K562 treated with DMSO at 1 percent for 4 hours (cell line): ENCODE results near the gene SULT2B1. TPM values are rescaled to one million over a fixed set of nuclear protein-coding genes. Genes with fewer than 3 reads are reported as not detected.

Source experiments
- total RNA-seq: library from RNA; unstranded; fragments of 300-600 nt; gene quantifications from 2 replicates; pipeline ENCODE4 v1.2.3, GENCODE V29; 2022; ENCODE audit not compliant: insufficient read depth

The SULT2B1 gene
- total RNA-seq: 1.7 and 1.9 TPM in 2 replicates

DNA sequence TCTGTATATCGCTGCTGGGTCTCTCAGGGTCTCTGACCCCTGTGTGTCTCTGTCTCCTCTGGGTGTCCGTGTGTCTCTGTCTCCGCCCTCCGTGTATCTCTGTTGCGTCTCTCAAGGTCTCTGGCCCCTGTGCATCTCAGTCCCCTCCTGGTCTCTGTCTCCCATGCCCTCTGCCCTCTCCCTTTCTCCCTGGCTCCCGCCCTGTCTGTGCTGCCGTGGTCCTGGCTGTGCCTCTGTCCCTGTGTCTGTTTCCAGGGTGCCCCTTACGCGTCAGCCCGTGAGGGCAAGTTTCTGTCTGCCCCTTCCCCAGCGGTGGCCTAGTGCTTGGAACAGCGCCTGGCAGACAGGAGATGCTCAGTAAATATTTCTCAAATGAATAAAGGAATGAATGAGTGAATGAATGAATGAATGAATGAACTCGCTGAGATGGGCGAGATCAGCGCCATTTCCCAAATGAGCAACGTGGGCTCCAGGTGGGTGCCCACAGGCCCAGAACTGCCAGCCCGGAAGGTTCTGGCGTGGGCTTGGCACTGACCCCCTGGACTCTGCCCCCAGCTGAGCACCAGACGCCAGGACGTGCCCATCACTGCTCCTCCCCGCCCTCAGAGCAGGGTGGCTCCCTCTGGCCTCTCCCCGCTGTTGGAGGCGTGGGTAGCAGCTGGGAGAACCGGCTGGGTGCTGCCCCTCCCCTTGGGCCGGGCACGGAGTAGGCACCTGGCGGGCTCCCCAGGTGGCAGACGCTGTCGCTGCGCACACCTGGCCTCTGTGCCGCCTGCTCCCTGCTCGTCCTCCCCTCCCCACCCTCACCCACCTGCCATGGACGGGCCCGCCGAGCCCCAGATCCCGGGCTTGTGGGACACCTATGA lies at the start of gene SULT2B1:
Gene SULT2B1 (plus strand): TSS at position 736 of the 866 bp plus-strand sequence. CDS start 81 bp downstream, at position 817.

DNA sequence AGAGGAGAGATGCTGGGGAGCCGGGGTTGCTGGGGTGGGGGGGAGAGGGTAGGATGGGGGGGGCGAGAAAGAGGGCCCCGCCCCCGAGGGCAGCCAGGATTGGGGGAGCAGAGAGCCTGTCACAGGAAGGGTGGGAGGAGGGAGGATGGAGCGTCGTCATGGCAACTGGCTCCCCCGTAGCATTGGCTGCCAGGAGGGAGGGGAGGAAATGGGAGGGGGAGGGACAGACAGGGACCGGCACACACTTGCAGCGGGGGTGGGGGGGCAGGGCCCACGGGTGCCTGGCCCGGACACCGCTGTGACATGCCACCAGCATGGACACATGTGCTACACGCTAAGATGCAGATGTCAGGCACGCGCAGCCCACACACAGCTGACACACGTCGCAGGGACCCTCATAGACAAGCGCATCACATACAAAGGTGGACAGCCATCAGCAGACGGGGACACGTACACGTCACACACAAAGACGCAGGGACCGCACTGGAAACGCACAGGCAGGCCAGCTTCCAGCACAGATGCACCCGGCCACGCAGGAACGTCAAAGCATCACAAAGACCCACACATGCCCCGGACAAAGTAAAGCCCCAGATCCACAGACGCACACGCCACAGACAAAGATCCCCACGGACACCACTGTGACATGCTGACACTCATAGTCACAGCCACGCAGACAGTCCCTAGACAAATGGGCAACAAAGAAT lies 40.0 kb upstream of the SULT2B1 start, which contains the start of gene LMTK3:
Gene LMTK3 (minus strand): TSS at position 36 of the 704 bp plus-strand sequence. CDS start 259 bp downstream, outside the sequence.

DNA sequence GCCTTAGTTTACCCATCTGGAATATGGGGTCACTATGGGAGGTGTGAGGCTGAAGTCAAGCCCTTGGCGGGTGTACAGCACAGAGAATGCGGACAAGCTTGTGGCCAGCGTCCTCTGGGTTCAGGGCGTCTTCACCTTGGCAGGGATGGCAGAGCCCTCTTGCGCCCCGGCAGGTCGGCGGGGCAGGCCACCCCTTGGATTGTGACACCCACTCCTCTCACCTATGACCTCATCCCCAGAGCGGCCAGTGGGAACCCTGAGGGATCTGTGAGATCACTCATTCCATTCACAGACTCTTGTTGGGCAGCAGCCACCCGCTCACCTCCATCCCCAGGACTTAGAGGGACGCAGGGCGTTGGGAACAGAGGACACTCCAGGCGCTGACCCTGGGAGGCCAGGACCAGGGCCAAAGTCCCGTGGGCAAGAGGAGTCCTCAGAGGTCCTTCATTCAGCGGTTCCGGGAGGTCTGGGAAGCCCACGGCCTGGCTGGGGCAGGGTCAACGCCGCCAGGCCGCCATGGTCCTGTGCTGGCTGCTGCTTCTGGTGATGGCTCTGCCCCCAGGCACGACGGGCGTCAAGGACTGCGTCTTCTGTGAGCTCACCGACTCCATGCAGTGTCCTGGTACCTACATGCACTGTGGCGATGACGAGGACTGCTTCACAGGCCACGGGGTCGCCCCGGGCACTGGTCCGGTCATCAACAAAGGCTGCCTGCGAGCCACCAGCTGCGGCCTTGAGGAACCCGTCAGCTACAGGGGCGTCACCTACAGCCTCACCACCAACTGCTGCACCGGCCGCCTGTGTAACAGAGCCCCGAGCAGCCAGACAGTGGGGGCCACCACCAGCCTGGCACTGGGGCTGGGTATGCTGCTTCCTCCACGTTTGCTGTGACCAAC lies 54.7 kb downstream of the SULT2B1 start, which contains the start of gene SPACA4:
Gene SPACA4 (plus strand): TSS at position 280 of the 896 bp plus-strand sequence. CDS start 237 bp downstream, at position 517.

DNA sequence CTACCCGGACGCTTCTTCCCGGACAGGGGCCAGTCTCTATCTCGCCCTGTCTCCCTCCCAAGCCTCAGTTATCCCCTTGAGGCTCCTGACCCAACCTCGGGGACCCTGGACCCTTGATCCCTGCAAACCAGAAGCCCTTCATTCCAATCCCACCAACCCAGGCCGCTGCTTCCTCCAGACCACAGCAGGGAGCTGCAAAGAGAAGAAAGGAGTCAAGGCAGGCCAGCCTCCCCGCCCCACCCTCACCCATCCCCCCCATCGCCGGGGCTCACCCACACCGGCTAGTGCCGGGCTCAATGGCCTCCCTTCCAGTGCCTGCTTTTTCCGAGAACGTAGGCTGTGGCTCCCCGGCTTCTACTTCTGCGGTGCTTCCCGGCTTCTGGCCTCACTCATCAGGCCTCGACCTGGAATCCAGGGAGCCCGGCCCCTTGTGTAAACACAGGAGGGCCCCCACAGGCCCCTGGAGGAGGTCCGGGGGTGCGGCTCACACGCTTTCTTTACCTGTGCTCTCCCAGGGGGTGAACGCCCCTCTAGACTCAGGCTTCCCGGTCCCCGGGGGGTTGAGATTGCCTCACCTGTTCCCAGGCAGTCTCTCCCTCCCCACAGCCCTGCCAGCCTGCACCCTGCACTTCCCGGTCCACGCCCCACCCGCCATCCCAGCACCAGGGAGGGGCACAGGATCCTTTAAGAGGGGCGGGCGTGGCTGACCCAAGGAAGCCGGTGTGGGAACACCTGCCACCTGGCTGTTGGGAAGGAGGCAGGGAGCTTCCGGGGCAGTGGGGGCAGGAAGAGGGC lies 62.7 kb downstream of the SULT2B1 start, which contains the start of gene FAM83E:
Gene FAM83E (minus strand): TSS at position 641 of the 795 bp plus-strand sequence. CDS start 1,704 bp downstream, outside the sequence.

DNA sequence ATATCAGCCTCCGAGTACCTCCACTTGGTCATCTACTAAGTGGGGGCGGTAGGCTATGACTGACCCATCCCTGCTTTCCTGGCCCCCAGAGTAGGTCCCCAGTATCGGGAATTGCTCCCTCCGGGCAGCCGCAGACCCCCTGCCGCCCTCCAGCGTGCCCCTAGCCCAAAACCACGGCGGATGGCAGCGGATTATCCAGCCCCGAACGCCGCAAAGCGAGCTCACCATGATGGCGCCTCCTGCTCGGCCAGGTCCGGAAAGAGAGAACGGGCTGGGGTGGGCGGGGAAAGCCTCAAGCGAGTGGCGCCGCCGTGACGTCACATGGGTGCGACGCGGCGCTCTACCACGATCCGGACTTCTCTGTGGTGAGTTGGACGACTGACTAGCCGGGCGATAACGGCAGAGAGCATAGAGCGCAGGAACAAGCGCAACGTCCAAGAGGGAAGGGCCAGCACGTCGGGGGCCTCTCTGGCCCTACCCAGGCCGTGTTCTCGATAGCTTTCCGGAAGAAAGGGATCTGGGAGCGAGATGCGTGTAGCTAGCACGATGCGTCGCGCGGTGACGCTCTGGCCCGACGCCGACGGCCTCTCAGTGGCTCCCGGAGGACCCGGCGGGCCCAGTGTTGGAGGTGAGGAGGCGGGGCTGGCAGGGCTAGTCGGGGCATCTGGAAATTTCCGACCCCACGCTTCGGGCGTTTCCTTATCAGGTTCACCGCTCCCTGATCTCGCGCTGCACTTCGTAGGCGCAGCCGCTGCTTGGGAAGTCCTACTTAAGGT lies 67.1 kb downstream of the SULT2B1 start, which contains the start of the genes RPL18 and SPHK2:
Gene RPL18 (minus strand): TSS at position 263 of the 776 bp plus-strand sequence. CDS start 35 bp downstream, at position 228.
Gene SPHK2 (plus strand): TSS at position 591 of the 776 bp plus-strand sequence. CDS start 1,009 bp downstream, outside the sequence.

DNA sequence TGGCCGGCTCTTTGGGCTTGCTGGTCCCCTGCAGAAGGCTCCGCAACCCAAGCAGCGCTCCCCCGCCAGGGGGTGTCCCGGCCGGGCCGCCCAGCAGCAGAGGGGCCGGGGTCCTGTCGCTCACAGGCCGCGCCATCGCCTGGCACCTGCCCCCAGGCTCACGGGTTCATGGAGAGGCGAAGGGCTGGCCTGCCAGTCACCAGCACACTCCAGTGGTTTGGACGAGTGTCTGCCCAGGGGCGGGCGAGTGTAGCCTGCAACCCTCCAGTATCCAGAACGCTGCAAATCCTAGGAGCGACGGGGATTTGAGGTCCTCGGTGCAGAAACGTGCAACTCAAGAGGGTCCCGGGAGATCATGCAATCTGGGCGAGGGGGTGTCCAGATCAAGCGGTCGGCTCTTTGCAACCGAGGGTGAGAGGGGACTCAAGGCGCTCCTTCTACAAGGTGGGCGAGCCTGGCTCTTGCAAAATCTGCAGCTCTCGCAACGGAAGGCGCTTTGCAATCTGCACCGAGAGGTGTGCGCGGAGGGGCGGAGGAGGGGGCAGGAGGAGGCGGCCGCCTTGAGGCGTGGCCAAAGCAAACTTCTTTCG lies 85.0 kb downstream of the SULT2B1 start, which contains the start of gene DBP:
Gene DBP (minus strand): TSS at position 521 of the 590 bp plus-strand sequence. CDS start 385 bp downstream, at position 136.

DNA sequence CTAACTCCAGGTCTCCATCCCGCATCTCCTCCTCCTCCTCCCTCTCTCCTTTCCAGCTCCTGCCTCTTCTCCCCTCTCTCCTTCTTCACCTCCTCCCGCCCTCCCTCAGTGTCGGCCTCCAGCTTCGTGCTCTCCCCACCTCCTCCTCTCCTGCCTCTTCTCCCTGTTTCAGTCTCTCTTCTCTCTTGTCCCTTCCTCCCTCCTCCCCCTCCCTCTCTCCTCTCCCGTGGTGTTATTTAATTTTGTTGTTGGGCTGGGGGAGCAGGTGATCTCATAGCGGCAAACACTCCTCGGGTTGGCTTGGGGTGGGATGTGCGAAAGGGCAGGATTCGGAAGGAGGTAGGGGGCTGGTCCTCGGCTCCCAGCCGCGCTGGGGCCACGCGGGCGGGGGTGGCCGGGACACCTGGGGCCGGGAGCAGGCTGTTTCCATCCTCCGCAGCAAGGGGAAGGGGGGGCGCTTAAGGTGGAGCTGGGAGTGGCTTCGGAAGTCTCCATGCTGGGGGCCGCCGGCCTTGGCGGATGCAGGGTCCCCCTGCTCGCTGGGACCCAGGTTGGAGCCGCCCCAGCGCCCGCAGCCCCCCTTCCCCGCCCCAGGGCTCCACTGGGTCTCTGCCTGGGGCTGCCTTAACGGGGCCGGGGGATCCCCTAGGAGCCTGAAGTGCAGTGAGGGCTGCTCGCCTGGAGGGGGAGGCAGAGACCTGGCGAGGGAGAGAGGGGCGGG lies 94.2 kb downstream of the SULT2B1 start, which contains the start of gene CA11:
Gene CA11 (minus strand): TSS at position 187 of the 721 bp plus-strand sequence. CDS start 555 bp downstream, outside the sequence.

Other genes with a start within 250 kb of the SULT2B1 start
- 277 and 348 TPM in 2 replicates for gene EMP3, start 226.6 kb upstream of the SULT2B1 start, total RNA-seq
- gene TMEM143, start 188.2 kb upstream of the SULT2B1 start, total RNA-seq: 6.4 and 8.6 TPM in 2 replicates
- gene SYNGR4, start 187.8 kb upstream of the SULT2B1 start, total RNA-seq: not detected in 2 replicates
- gene KDELR1, start 160.6 kb upstream of the SULT2B1 start, total RNA-seq: 186 and 205 TPM in 2 replicates
- gene GRIN2D, start 158.5 kb upstream of the SULT2B1 start, total RNA-seq: 16.0 and 21.6 TPM in 2 replicates
- 15.5 and 16.7 TPM in 2 replicates for gene GRWD1, start 106.2 kb upstream of the SULT2B1 start, total RNA-seq
- 2.5 and 3.5 TPM in 2 replicates for gene KCNJ14, start 96.6 kb upstream of the SULT2B1 start, total RNA-seq
- 33.0 and 35.3 TPM in 2 replicates for gene CYTH2, start 82.8 kb upstream of the SULT2B1 start, total RNA-seq
- gene LMTK3, start 40.3 kb upstream of the SULT2B1 start, total RNA-seq: 7.2 and 8.2 TPM in 2 replicates
- not detected in 2 replicates for gene SPACA4, start 54.6 kb downstream of the SULT2B1 start, total RNA-seq
- gene FAM83E, start 62.9 kb downstream of the SULT2B1 start, total RNA-seq: 1.7 and 2.8 TPM in 2 replicates
- gene RPL18, start 67.0 kb downstream of the SULT2B1 start, total RNA-seq: 5,295 and 5,517 TPM in 2 replicates
- gene SPHK2, start 67.3 kb downstream of the SULT2B1 start, total RNA-seq: 3.9 and 7.1 TPM in 2 replicates
- 18.9 and 23.5 TPM in 2 replicates for gene DBP, start 85.2 kb downstream of the SULT2B1 start, total RNA-seq
- 10.3 and 27.1 TPM in 2 replicates for gene CA11, start 94.0 kb downstream of the SULT2B1 start, total RNA-seq
- gene NTN5, start 120.8 kb downstream of the SULT2B1 start, total RNA-seq: 0.33 TPM in 1 of 2 replicates, not detected in the other
- not detected in 2 replicates for gene FUT2, start 143.8 kb downstream of the SULT2B1 start, total RNA-seq
- gene MAMSTR, start 167.6 kb downstream of the SULT2B1 start, total RNA-seq: 0.73 TPM in 1 of 2 replicates, not detected in the other
- 6.5 and 7.8 TPM in 2 replicates for gene RASIP1, start 188.4 kb downstream of the SULT2B1 start, total RNA-seq
- gene IZUMO1, start 194.7 kb downstream of the SULT2B1 start, total RNA-seq: 0.50 TPM in 1 of 2 replicates, not detected in the other
- gene FUT1, start 200.5 kb downstream of the SULT2B1 start, total RNA-seq: 4.8 and 13.9 TPM in 2 replicates
- gene FGF21, start 203.4 kb downstream of the SULT2B1 start, total RNA-seq: not detected in 2 replicates